K562 (cell line): ENCODE results near the gene ASB4. TPM values are rescaled to one million over a fixed set of nuclear protein-coding genes. Genes with fewer than 3 reads are reported as not detected.

Experiments
- ATAC-seq: fragments of 200-7000 bp; cut with Tn5 transposase; 3 replicates; pipeline ENCODE4 v1.9.1; 2020; ENCODE audit warnings: moderate library complexity
- BruUV-seq: library from RNA; stranded (reverse); fragments of 400-500 nt; replicated peaks from 2 replicates; lab custom pipeline; 2021; lab: Mats Ljungman, UMichigan
- CTCF ChIA-PET: fragments of 300-600 bp; formaldehyde crosslinking; extraction: SDS; loops from one replicate; lab custom pipeline; 2021; ENCODE audit warnings: low intra/inter-chr PET ratio; lab: Yijun Ruan, JAX
- POLR2A ChIA-PET: fragments of 300-600, 350-650 bp; sonication (Branson Sonifier 250); formaldehyde crosslinking; extraction: SDS; loops from one replicate; lab custom pipeline; 2021; ENCODE audit warnings: antibody characterized with exemption, inconsistent platforms; lab: Yijun Ruan, JAX
- DNase-seq, 4 experiments: peaks; one replicate each; pipeline versions ENCODE4 v3.0.0 to v3.0.0-alpha.2; 2011 to 2018; ENCODE audit warnings: low spot score in 3 of 4, mixed read lengths in 3 of 4; ENCODE audit errors: extremely low read depth in 1 of 4
- FAIRE-seq: peaks from 2 replicates; lab custom pipeline; 2011; peaks lifted over from hg19 to GRCh38; lab: Jason Lieb, UNC
- H2AFZ ChIP-seq: 2 replicates; pipeline ENCODE4 v1.6.0; 2011; ENCODE audit warnings: low read depth, low read length, control low read depth, inconsistent platforms
- H3K27ac ChIP-seq: fragments of 200-600 bp; 3 replicates; pipeline ENCODE4 v1.8.0; 2011; ENCODE audit warnings: low read depth, mild to moderate bottlenecking, control low read depth, inconsistent platforms, low read length, moderate library complexity, mixed read lengths; ENCODE audit errors: extremely low read depth
- H3K27me3 ChIP-seq, 2 experiments: fragments of 300-600 bp in 1 of 2; 2 replicates in 1 of 2; 3 replicates in 1 of 2; pipeline versions ENCODE4 v1.6.0 to v1.8.0; 2011; ENCODE audit warnings: inconsistent platforms in 2 of 2, low read length in 2 of 2, mild to moderate bottlenecking in 1 of 2, mixed read lengths in 1 of 2, moderate library complexity in 1 of 2; ENCODE audit not compliant: control insufficient read depth in 2 of 2, insufficient read depth in 2 of 2
- H3K36me3 ChIP-seq: fragments of 300-600 bp; 3 replicates; pipeline ENCODE4 v1.8.0; 2011; ENCODE audit warnings: mild to moderate bottlenecking, low read length, inconsistent platforms; ENCODE audit not compliant: control insufficient read depth, insufficient read depth
- H3K4me1 ChIP-seq, 2 experiments: fragments of 200-600 bp in 1 of 2; replicated peaks in 1 of 2; 2 replicates in 1 of 2; 3 replicates in 1 of 2; pipeline versions ENCODE4 v1.5.1 to v1.8.0; 2011; ENCODE audit warnings: inconsistent platforms in 2 of 2, low read length in 2 of 2, mild to moderate bottlenecking in 1 of 2, mixed read lengths in 1 of 2, moderate library complexity in 1 of 2; ENCODE audit not compliant: control insufficient read depth in 2 of 2, insufficient read depth in 2 of 2
- H3K4me2 ChIP-seq: 2 replicates; pipeline ENCODE4 v1.6.1; 2011; ENCODE audit warnings: low read length, control low read depth, inconsistent platforms, mixed read lengths; ENCODE audit not compliant: insufficient read depth
- H3K4me3 ChIP-seq: fragments of 200-600 bp; sonication (generic), shearing (Covaris generic); 2 replicates; pipeline ENCODE4 v1.5.1; 2016; ENCODE audit warnings: control low read depth, inconsistent platforms
- H3K79me2 ChIP-seq: fragments of 200-600 bp; 3 replicates; pipeline ENCODE4 v1.8.0; 2011; ENCODE audit warnings: low read length, inconsistent platforms; ENCODE audit not compliant: control insufficient read depth, insufficient read depth
- H3K9ac ChIP-seq, 2 experiments: 2 replicates each; pipeline versions ENCODE4 v1.6.0 to v1.6.1; 2011; ENCODE audit warnings: low read depth in 2 of 2, low read length in 2 of 2, control low read depth in 1 of 2, inconsistent platforms in 1 of 2, mild to moderate bottlenecking in 1 of 2, mixed read lengths in 1 of 2; ENCODE audit not compliant: insufficient read depth in 1 of 2
- H3K9me1 ChIP-seq: one replicate; pipeline ENCODE4 v1.6.0; 2011; ENCODE audit warnings: inconsistent platforms, mild to moderate bottlenecking, low read length, moderate library complexity; ENCODE audit not compliant: control insufficient read depth, insufficient read depth
- H3K9me3 ChIP-seq: replicated peaks from 2 replicates; pipeline ENCODE4 v1.5.1; 2011; ENCODE audit warnings: low read depth, low read length, inconsistent platforms; ENCODE audit not compliant: control insufficient read depth, insufficient read depth
- H4K20me1 ChIP-seq: replicated peaks from 2 replicates; pipeline ENCODE4 v1.6.1; 2011; ENCODE audit warnings: low read length, inconsistent platforms, mixed read lengths; ENCODE audit not compliant: control insufficient read depth, insufficient read depth
- GATA2 ChIP-seq: sonication (generic); formaldehyde crosslinking; IDR thresholded peaks from 2 replicates; pipeline ENCODE4 v1.4.0; 2020; ENCODE audit warnings: mild to moderate bottlenecking, missing genetic modification reagents
- NFIC ChIP-seq: fragments of 450-650 bp; IDR thresholded peaks from 2 replicates; pipeline ENCODE4 v1.6.1; 2017; ENCODE audit warnings: mild to moderate bottlenecking, inconsistent platforms
- STAT6 ChIP-seq: sonication (generic); formaldehyde crosslinking; IDR thresholded peaks from 2 replicates; pipeline ENCODE4 v1.8.1; 2023; ENCODE audit warnings: mild to moderate bottlenecking, missing genetic modification reagents
- whole genome bisulfite sequencing: fragments of 100-300 bp; shearing (Covaris generic); methylation state at CpG from one replicate; pipeline ENCODE4 v1.1.6; 2016; ENCODE audit warnings: low coverage, mixed read lengths; ENCODE audit not compliant: insufficient coverage; ENCODE audit errors: missing lambda C conversion rate; 5-methylcytosine and 5-hydroxymethylcytosine counted together
- in situ Hi-C: fragments of 300-500 bp; cut with MboI; formaldehyde crosslinking; loops from 4 replicates; pipeline ENCODE4 v1.15.0; 2018; ENCODE audit warnings: inconsistent platforms, mixed read lengths
- intact Hi-C: fragments of 100-400 bp; cut with micrococcal nuclease; formaldehyde crosslinking; loops from 2 replicates; pipeline ENCODE4 v1.14.2; 2022
- polyA plus RNA-seq, 8 experiments: library from polyadenylated mRNA; depleted of rRNA in 4 of 8; stranded (reverse) in 5 of 8; unstranded in 3 of 8; fragments of >200 nt; fragmentation: Nextera tagmentation in 2 of 8; fragmentation: Illumina TruSeq in 1 of 8; extraction: Ambion mirVana in 2 of 8; extraction: Trizol in 1 of 8; gene quantifications; 2 replicates each; pipeline versions ENCODE4 v1.2.1 to v1.2.3, GENCODE V29; 2011 to 2014; ENCODE audit warnings: inconsistent platforms in 1 of 8, missing spikeins in 1 of 8
- total RNA-seq, 7 experiments: library from RNA; depleted of rRNA in 6 of 7; stranded (reverse); fragments of >200 nt in 6 of 7; fragmentation: Illumina TruSeq in 2 of 7; extraction: Trizol in 2 of 7; gene quantifications; 2 replicates each; pipeline versions ENCODE4 v1.2.1 to v1.2.3, GENCODE V29; 2011 to 2021; ENCODE audit warnings: low replicate concordance in 1 of 7

The ASB4 gene
- total and polyA plus RNA-seq, 9 of the 15 experiments (the other 6 are each of a cell fraction or from before 2014, with no cell fraction given) = 0.03 to 0.07 TPM; not detected in 7

- POLR2A ChIA-PET = no interaction called here
- Histone ChIP-seq H3K9me3 (no peaks in the 10 kb centered on the region), H3K27ac (no peak overlapping the region), H2AFZ (no peak overlapping the region), H3K4me3 (no peak overlapping the region), H3K4me1 (no peaks in the 10 kb centered on the region), H3K4me2 (no peak overlapping the region), H4K20me1 (no peaks in the 10 kb centered on the region), H3K79me2 (no peaks in the 10 kb centered on the region), H3K36me3 (no peaks in the 10 kb centered on the region), H3K9ac (no peak overlapping the region), H3K9me1 (no peaks in the 10 kb centered on the region), H3K27me3 (peaks cover 0 to 4% of the 10 kb centered on the region in 2 experiments; a peak in 2 of 5 replicates)
- WGBS = 2% methylated on average over 2 of the region's 2 CpGs
- FAIRE-seq (no peak), ATAC-seq (no peak), DNase-seq (peak in 3 of 4 experiments; percentile 9 to 24 (median 19))
- in situ Hi-C loops (loop anchor here (25.0 kb wide), 1 partner anchor 1054 kb away; no protein-coding TSS in a partner anchor), intact Hi-C loops (no loop called here)
- BruUV-seq = no TSS peak
- CTCF ChIA-PET = no interaction called here
- TF ChIP-seq NFIC (peak; percentile 22; the same call in 1 of the 2 replicates), STAT6 (CRISPR knock-in tag) (no peak), GATA2 (no peak)
These were observed 6.0 kb downstream of the ASB4 start for GRCh38 chr7:95491634-95492314.
